ENCODE data around the gene MAP7D2. TPM values are rescaled to one million over a fixed set of nuclear protein-coding genes. Genes with fewer than 3 reads are reported as not detected.

The MAP7D2 gene
- total RNA-seq, 1 experiment from 2014 or later, result 0.15 TPM

DNA sequence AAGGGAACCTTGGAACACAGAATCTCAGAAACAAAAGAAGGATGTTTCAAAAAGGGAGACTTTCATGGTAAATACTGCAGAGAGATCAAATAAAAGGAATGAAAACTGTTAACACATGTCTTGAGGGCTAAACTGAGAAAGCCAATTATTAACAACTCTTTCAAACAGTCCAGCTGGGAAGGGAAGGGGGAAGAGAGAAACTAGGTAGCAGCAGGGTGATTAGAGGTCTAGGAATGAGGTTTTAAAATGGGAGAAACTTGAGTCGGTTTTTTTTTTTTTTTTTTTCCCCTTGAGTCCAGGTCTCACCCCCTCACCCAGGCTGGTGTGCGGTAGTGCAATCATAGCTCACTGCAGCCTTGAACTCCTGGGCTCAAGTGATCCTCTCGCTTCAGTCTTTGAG lies 130.2 kb downstream of the MAP7D2 start:
- CTCF ChIA-PET, result no interaction called here
- Histone ChIP-seq H3K79me2 (ENCODE audit: insufficient read depth, low read length) (0 out of 2 replicates have a peak, but pooled peaks cover 4% of the 10 kb centered on the region), H3K36me3 (ENCODE audit: control insufficient read depth in 1 of 2, insufficient read depth in 2 of 2, low read length in 2 of 2) (no peaks in the 10 kb centered on the region), H2AFZ (ENCODE audit: low read depth, low read length, poor library complexity, severe bottlenecking) (no peak overlapping the region), H4K20me1 (ENCODE audit: insufficient read depth) (no peaks in the 10 kb centered on the region), H3K4me1 (ENCODE audit: control insufficient read depth in 1 of 2, insufficient read depth in 2 of 2, low read length in 2 of 2) (peaks cover 2 to 4% of the 10 kb centered on the region in 2 experiments; a peak in 3 of 4 replicates), H3K27me3 (ENCODE audit: insufficient read depth, low read length) (no peaks in the 10 kb centered on the region), H3K9me3 (ENCODE audit: control insufficient read depth in 1 of 2, insufficient read depth in 1 of 2, low read depth in 1 of 2, low read length in 2 of 2) (no peaks in the 10 kb centered on the region), H3K9ac (ENCODE audit: low read length) (no peak overlapping the region), H3K9me2 (ENCODE audit: insufficient read depth) (no peaks in the 10 kb centered on the region), H3K27ac (ENCODE audit: low read depth, low read length) (no peak overlapping the region), H3K4me3 (replicated peaks in 1 of 2; ENCODE audit: low read depth in 1 of 2, low read length in 2 of 2) (no peak overlapping the region), H3K4me2 (ENCODE audit: low read length) (no peak overlapping the region)
- POLR2A ChIA-PET, result no interaction called here
- TF ChIP-seq RAD21 (IDR thresholded peaks at IDR 0.05; ENCODE audit: low read depth) (no peak), FOSL1 (IDR thresholded peaks at IDR 0.05; ENCODE audit: low read depth) (no peak), CBX3 (IDR thresholded peaks at IDR 0.05; ENCODE audit: low read depth) (no peak), CEBPB (IDR thresholded peaks at IDR 0.05; ENCODE audit: low read depth) (no peak), EZH2 (IDR thresholded peaks at IDR 0.05) (no peak), EZH2phosphoT487 (IDR thresholded peaks at IDR 0.05; ENCODE audit: borderline replicate concordance) (no peak), ZNF274 (IDR thresholded peaks at IDR 0.05; ENCODE audit: low read depth, low read length) (no peak), POLR2AphosphoS5 (IDR thresholded peaks at IDR 0.05; ENCODE audit: low read depth, low read length) (no peak), TCF7L2 (IDR thresholded peaks at IDR 0.05; ENCODE audit: borderline replicate concordance, extremely low read depth, insufficient read depth, insufficient read length) (no peak), POLR2A (IDR thresholded peaks at IDR 0.05; ENCODE audit: borderline replicate concordance, extremely low read depth, insufficient read depth, insufficient read length) (no peak), REST (IDR thresholded peaks at IDR 0.05; ENCODE audit: low read depth) (no peak), EGR1 (IDR thresholded peaks at IDR 0.05; ENCODE audit: low read depth) (no peak), SP1 (IDR thresholded peaks at IDR 0.05; ENCODE audit: low read depth) (no peak)
- TF ChIP-seq, protein P1, sequence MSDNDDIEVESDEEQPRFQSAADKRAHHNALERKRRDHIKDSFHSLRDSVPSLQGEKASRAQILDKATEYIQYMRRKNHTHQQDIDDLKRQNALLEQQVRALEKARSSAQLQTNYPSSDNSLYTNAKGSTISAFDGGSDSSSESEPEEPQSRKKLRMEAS (IDR thresholded peaks at IDR 0.05), result no peak
- TF ChIP-seq, protein P2, sequence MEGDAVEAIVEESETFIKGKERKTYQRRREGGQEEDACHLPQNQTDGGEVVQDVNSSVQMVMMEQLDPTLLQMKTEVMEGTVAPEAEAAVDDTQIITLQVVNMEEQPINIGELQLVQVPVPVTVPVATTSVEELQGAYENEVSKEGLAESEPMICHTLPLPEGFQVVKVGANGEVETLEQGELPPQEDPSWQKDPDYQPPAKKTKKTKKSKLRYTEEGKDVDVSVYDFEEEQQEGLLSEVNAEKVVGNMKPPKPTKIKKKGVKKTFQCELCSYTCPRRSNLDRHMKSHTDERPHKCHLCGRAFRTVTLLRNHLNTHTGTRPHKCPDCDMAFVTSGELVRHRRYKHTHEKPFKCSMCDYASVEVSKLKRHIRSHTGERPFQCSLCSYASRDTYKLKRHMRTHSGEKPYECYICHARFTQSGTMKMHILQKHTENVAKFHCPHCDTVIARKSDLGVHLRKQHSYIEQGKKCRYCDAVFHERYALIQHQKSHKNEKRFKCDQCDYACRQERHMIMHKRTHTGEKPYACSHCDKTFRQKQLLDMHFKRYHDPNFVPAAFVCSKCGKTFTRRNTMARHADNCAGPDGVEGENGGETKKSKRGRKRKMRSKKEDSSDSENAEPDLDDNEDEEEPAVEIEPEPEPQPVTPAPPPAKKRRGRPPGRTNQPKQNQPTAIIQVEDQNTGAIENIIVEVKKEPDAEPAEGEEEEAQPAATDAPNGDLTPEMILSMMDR (IDR thresholded peaks at IDR 0.05 in 2 of 3, conservative IDR thresholded peaks at IDR 0.05 in 1 of 3; ENCODE audit: borderline replicate concordance in 1 of 3, insufficient read depth in 1 of 3, low read depth in 2 of 3, low read length in 2 of 3), result no peak
- no peak for DNase-seq (ENCODE audit: low read depth, low spot score)
- RAD21 ChIA-PET (ENCODE audit: low non-redundant PET in 1 of 2, low total read pairs in 2 of 2, uncharacterized antibody in 2 of 2, unreplicated experiment in 2 of 2), result no interaction called here
- ATAC-seq, result no peak
- intact Hi-C loops (cut with micrococcal nuclease), result no loop called here
- BruUV-seq (replicated peaks), result no TSS peak

Data from HCT116 (cell line).